A549 (cell line): ENCODE results near the gene CALHM3. TPM values are rescaled to one million over a fixed set of nuclear protein-coding genes. Genes with fewer than 3 reads are reported as not detected.

Source experiments
- ATAC-seq, 2 experiments: fragments of 200-7000 bp in 1 of 2; fragments of >200 bp in 1 of 2; cut with Nextera tagmentation in 1 of 2; cut with Tn5 transposase in 1 of 2; 3 replicates each; pipeline versions ENCODE4 v1.8.0 to v1.9.1; 2018 to 2020; ENCODE audit warnings: mild to moderate bottlenecking in 1 of 2, moderate library complexity in 1 of 2
- CTCF ChIA-PET: fragments of 300-600 bp; sonication (Branson Sonifier 250); formaldehyde crosslinking; extraction: SDS; loops from one replicate; lab custom pipeline; 2021; ENCODE audit warnings: antibody characterized with exemption, inconsistent platforms; lab: Yijun Ruan, JAX
- POLR2A ChIA-PET: fragments of 350-600 bp; formaldehyde crosslinking; extraction: SDS; loops from one replicate; lab custom pipeline; 2021; ENCODE audit warnings: antibody characterized with exemption, inconsistent platforms; lab: Yijun Ruan, JAX
- DNase-seq, 2 experiments: peaks; one replicate each; pipeline versions ENCODE4 v3.0.0 to v3.0.0-alpha.2; 2011 to 2016; ENCODE audit warnings: low read depth in 1 of 2, low spot score in 1 of 2
- FAIRE-seq: peaks from 2 replicates; lab custom pipeline; 2011; peaks lifted over from hg19 to GRCh38; lab: Jason Lieb, UNC
- H3K27ac ChIP-seq, 2 experiments: fragments of >200 bp; sonication (Bioruptor Twin); formaldehyde crosslinking; 3 replicates each; pipeline ENCODE4 v1.5.1; 2016 to 2017
- H3K4me1 ChIP-seq: fragments of >200 bp; sonication (Bioruptor Twin); formaldehyde crosslinking; 3 replicates; pipeline ENCODE4 v1.6.1; 2016
- H3K4me2 ChIP-seq: fragments of >200 bp; sonication (Bioruptor Twin); formaldehyde crosslinking; 3 replicates; pipeline ENCODE4 v1.6.1; 2016
- H3K4me3 ChIP-seq: fragments of >200 bp; sonication (Bioruptor Twin); formaldehyde crosslinking; 3 replicates; pipeline ENCODE4 v1.5.1; 2016
- H3K9me3 ChIP-seq: fragments of >200 bp; sonication (Bioruptor Twin); formaldehyde crosslinking; 3 replicates; pipeline ENCODE4 v1.6.1; 2016
- CBX2 ChIP-seq: fragments of 200-600 bp; sonication (generic); IDR thresholded peaks from 2 replicates; pipeline ENCODE4 v1.6.1; 2016; ENCODE audit warnings: low read depth, mild to moderate bottlenecking, borderline replicate concordance
- CBX8 ChIP-seq: fragments of 200-600 bp; sonication (generic); IDR thresholded peaks from 2 replicates; pipeline ENCODE4 v1.6.1; 2016
- CHD2 ChIP-seq: fragments of 150-350 bp; IDR thresholded peaks from 2 replicates; pipeline ENCODE4 v1.6.1; 2014; ENCODE audit warnings: low read length; ENCODE audit not compliant: partially characterized antibody
- CHD4 ChIP-seq: fragments of 200-600 bp; sonication (generic); IDR thresholded peaks from 2 replicates; pipeline ENCODE4 v1.6.1; 2016; ENCODE audit warnings: antibody characterized with exemption, mild to moderate bottlenecking, borderline replicate concordance
- CTCF ChIP-seq: fragments of >200 bp; sonication (Bioruptor Twin); formaldehyde crosslinking; IDR thresholded peaks from 3 replicates; pipeline ENCODE4 v1.5.1; 2016
- EHF ChIP-seq: fragments of 250-450 bp; sonication (Bioruptor Pico); IDR thresholded peaks from 2 replicates; pipeline ENCODE4 v1.5.0; 2020; ENCODE audit warnings: mild to moderate bottlenecking
- ESRRA ChIP-seq: fragments of 150-350 bp; IDR thresholded peaks from 2 replicates; pipeline ENCODE4 v1.6.1; 2014; ENCODE audit warnings: mild to moderate bottlenecking, low read length, borderline replicate concordance
- FOSB ChIP-seq: fragments of 250-450 bp; sonication (Bioruptor Pico); IDR thresholded peaks from 2 replicates; pipeline ENCODE4 v1.5.0; 2020; ENCODE audit warnings: mild to moderate bottlenecking, moderate library complexity
- FOSL2 ChIP-seq, 2 experiments: fragments of 450-650 bp in 1 of 2; fragments of >200 bp in 1 of 2; sonication (Bioruptor Twin) in 1 of 2; formaldehyde crosslinking; IDR thresholded peaks; 2 replicates each; pipeline versions ENCODE4 v1.5.0 to v1.6.1; 2016 to 2020; ENCODE audit warnings: mild to moderate bottlenecking in 1 of 2, moderate library complexity in 1 of 2
- FOXS1 ChIP-seq: fragments of 250-450 bp; sonication (Bioruptor Pico); IDR thresholded peaks from 2 replicates; pipeline ENCODE4 v1.5.0; 2020; ENCODE audit warnings: mild to moderate bottlenecking, moderate library complexity
- GATA3 ChIP-seq: IDR thresholded peaks from 2 replicates; pipeline ENCODE4 v1.6.1; 2012; ENCODE audit warnings: borderline replicate concordance
- HDAC2 ChIP-seq: fragments of 200-600 bp; sonication (generic); IDR thresholded peaks from 2 replicates; pipeline ENCODE4 v1.6.1; 2016
- HES2 ChIP-seq: fragments of >200 bp; sonication (Bioruptor Twin); formaldehyde crosslinking; IDR thresholded peaks from 2 replicates; pipeline ENCODE4 v1.6.1; 2016
- HEYL ChIP-seq: fragments of 250-450 bp; sonication (Bioruptor Pico); IDR thresholded peaks from 2 replicates; pipeline ENCODE4 v1.8.0; 2021; ENCODE audit warnings: mild to moderate bottlenecking, moderate library complexity
- HOXA7 ChIP-seq: fragments of 250-450 bp; sonication (Bioruptor Pico); IDR thresholded peaks from 2 replicates; pipeline ENCODE4 v1.5.0; 2020; ENCODE audit warnings: mild to moderate bottlenecking, moderate library complexity
- HOXB13 ChIP-seq: fragments of 250-450 bp; sonication (Bioruptor Pico); IDR thresholded peaks from 2 replicates; pipeline ENCODE4 v1.5.0; 2020; ENCODE audit warnings: low read depth, mild to moderate bottlenecking, moderate library complexity
- HOXB5 ChIP-seq: fragments of 250-450 bp; sonication (Bioruptor Pico); IDR thresholded peaks from 2 replicates; pipeline ENCODE4 v1.5.0; 2020; ENCODE audit warnings: mild to moderate bottlenecking, moderate library complexity
- JUNB ChIP-seq: fragments of >200 bp; sonication (Bioruptor Twin); formaldehyde crosslinking; IDR thresholded peaks from 2 replicates; pipeline ENCODE4 v1.6.1; 2016
- KDM1A ChIP-seq: fragments of 200-600 bp; sonication (generic); IDR thresholded peaks from 2 replicates; pipeline ENCODE4 v1.6.1; 2016; ENCODE audit warnings: low read depth, mild to moderate bottlenecking
- MAFK ChIP-seq: fragments of 450-650 bp; IDR thresholded peaks from 2 replicates; pipeline ENCODE4 v1.6.1; 2014; ENCODE audit not compliant: partially characterized antibody
- MAX ChIP-seq: IDR thresholded peaks from 2 replicates; pipeline ENCODE4 v1.6.1; 2012
- MYC ChIP-seq: IDR thresholded peaks from 2 replicates; pipeline ENCODE4 v1.6.1; 2012; ENCODE audit warnings: mild to moderate bottlenecking, inconsistent platforms, low read length, improper control_type of control experiment, borderline replicate concordance
- NFE2L2 ChIP-seq: fragments of 150-350 bp; conservative IDR thresholded peaks from 2 replicates; pipeline ENCODE4 v1.6.1; 2014; ENCODE audit warnings: low read length
- NR3C1 ChIP-seq: fragments of >200 bp; sonication (Bioruptor Twin); formaldehyde crosslinking; IDR thresholded peaks from 3 replicates; pipeline ENCODE4 v1.6.1; 2017
- PHF8 ChIP-seq: fragments of 200-600 bp; sonication (generic); IDR thresholded peaks from 2 replicates; pipeline ENCODE4 v1.6.1; 2016; ENCODE audit warnings: low read depth, mild to moderate bottlenecking, antibody characterized with exemption, moderate library complexity, borderline replicate concordance
- POLR2A ChIP-seq: IDR thresholded peaks from 2 replicates; pipeline ENCODE4 v1.6.1; 2012; ENCODE audit warnings: mild to moderate bottlenecking, low read length
- POLR2AphosphoS2 ChIP-seq: conservative IDR thresholded peaks from 2 replicates; pipeline ENCODE4 v1.6.1; 2012; ENCODE audit warnings: low read length, improper control_type of control experiment, inconsistent platforms
- RAD21 ChIP-seq, 2 experiments: fragments of >200 bp in 1 of 2; sonication (Bioruptor Twin) in 1 of 2; formaldehyde crosslinking in 1 of 2; IDR thresholded peaks in 1 of 2; conservative IDR thresholded peaks in 1 of 2; 2 replicates in 1 of 2; 3 replicates in 1 of 2; pipeline ENCODE4 v1.6.1; 2012 to 2018; ENCODE audit warnings: inconsistent platforms in 1 of 2
- RARB ChIP-seq: fragments of 250-450 bp; sonication (Bioruptor Pico); IDR thresholded peaks from 2 replicates; pipeline ENCODE4 v1.8.0; 2021; ENCODE audit warnings: mild to moderate bottlenecking, moderate library complexity
- RCOR1 ChIP-seq: fragments of 150-350 bp; IDR thresholded peaks from 2 replicates; pipeline ENCODE4 v1.6.1; 2014; ENCODE audit warnings: antibody characterized with exemption, low read length, low read depth
- RFX5 ChIP-seq: fragments of 450-650 bp; IDR thresholded peaks from 2 replicates; pipeline ENCODE4 v1.7.1; 2014; ENCODE audit warnings: antibody characterized with exemption, mild to moderate bottlenecking, moderate library complexity
- RNF2 ChIP-seq: fragments of 200-600 bp; sonication (generic); IDR thresholded peaks from 2 replicates; pipeline ENCODE4 v1.6.1; 2016; ENCODE audit warnings: low read depth, mild to moderate bottlenecking, antibody characterized with exemption, moderate library complexity, borderline replicate concordance
- SREBF2 ChIP-seq: fragments of 450-650 bp; IDR thresholded peaks from 2 replicates; pipeline ENCODE4 v1.6.1; 2014; ENCODE audit warnings: mild to moderate bottlenecking, moderate library complexity
- TFCP2L1 ChIP-seq: fragments of 250-450 bp; sonication (Bioruptor Pico); IDR thresholded peaks from 2 replicates; pipeline ENCODE4 v1.5.0; 2021; ENCODE audit warnings: mild to moderate bottlenecking
- USF2 ChIP-seq: fragments of 450-650 bp; IDR thresholded peaks from 2 replicates; pipeline ENCODE4 v1.6.1; 2014; ENCODE audit warnings: antibody characterized with exemption
- ZFP36 ChIP-seq: fragments of 450-650 bp; IDR thresholded peaks from 2 replicates; pipeline ENCODE4 v1.6.1; 2014; ENCODE audit warnings: borderline replicate concordance; ENCODE audit not compliant: partially characterized antibody
- WGBS: methylation state at CpG from one replicate; pipeline ENCODE4 v1.1.6; 2017; ENCODE audit errors: missing lambda C conversion rate; 5-methylcytosine and 5-hydroxymethylcytosine counted together
- polyA plus RNA-seq, 4 experiments: library from polyadenylated mRNA; depleted of rRNA in 3 of 4; stranded (reverse); fragments of >200 nt; fragmentation: RNase III in 1 of 4; extraction: RNeasy Plus Mini Kit Qiagen cat#74134 plus additional on column Dnase treatment in 1 of 4; gene quantifications; 2 replicates in 3 of 4; 3 replicates in 1 of 4; pipeline ENCODE4 v1.2.3, GENCODE V29; 2011 to 2017
- TF ChIP-seq, protein P1 (sequence below): fragments of 250-450 bp; sonication (Bioruptor Pico); IDR thresholded peaks from 2 replicates; pipeline ENCODE4 v1.5.0; 2020; ENCODE audit warnings: low read depth, mild to moderate bottlenecking, moderate library complexity
- TF ChIP-seq, protein P2 (sequence below): fragments of 250-450 bp; sonication (Bioruptor Pico); IDR thresholded peaks from 2 replicates; pipeline ENCODE4 v1.5.0; 2021; ENCODE audit warnings: mild to moderate bottlenecking, moderate library complexity, borderline replicate concordance

Gene CALHM3
- polyA plus RNA-seq, 2 of the 4 experiments (the other 2 are of a cell fraction): 0.08 to 0.21 TPM

- H3K4me2 ChIP-seq: peak overlapping the region; percentile 61
- WGBS: 16% methylated on average over 10 of the region's 10 CpGs
- H3K4me1 ChIP-seq: peaks cover 12% of the 10 kb centered on the region
- DNase-seq: peak; percentile 77 to 85
- peak; percentile 71 to 81; a peak in 5 of 6 replicates for ATAC-seq
- H3K9me3 ChIP-seq: no peaks in the 10 kb centered on the region
- peak; percentile 89 for FAIRE-seq
- ChIA-PET CTCF (interaction anchor here (0.6 to 3.2 kb wide), 7 partner anchors 11 to 673 kb away, joined by 3 to 14 read pairs (median 5); partner anchors contain the start of gene NEURL1), POLR2A (no interaction called here)
- H3K27ac ChIP-seq: peak overlapping the region; percentile 45 to 60; a peak in 3 of 6 replicates
- H3K4me3 ChIP-seq: no peak overlapping the region
- TF ChIP-seq HES2 (no peak), NR3C1 (no peak), RNF2 (no peak), EHF (no peak), NFE2L2 (no peak), SREBF2 (no peak), HOXA7 (CRISPR knock-in tag) (no peak), HOXB13 (no peak), MYC (no peak), HEYL (CRISPR knock-in tag) (no peak), FOSB (CRISPR knock-in tag) (no peak), MAFK (peak; percentile 83), POLR2A (no peak), CBX2 (no peak), RARB (CRISPR knock-in tag) (no peak), CHD4 (no peak), HOXB5 (0 out of 2 replicates have a peak, but pooled peaks have one; percentile 37), USF2 (no peak), HDAC2 (no peak), RFX5 (no peak), CHD2 (no peak), CBX8 (no peak), TFCP2L1 (CRISPR knock-in tag) (no peak), PHF8 (no peak), POLR2AphosphoS2 (no peak), KDM1A (no peak), RCOR1 (no peak), FOSL2 (IDR thresholded peaks at IDR 0.05) (peak; percentile 44), FOSL2 (CRISPR knock-in tag; IDR thresholded peaks at IDR 0.05) (peak; percentile 75), RAD21 (conservative IDR thresholded peaks at IDR 0.05 in 1 of 2, IDR thresholded peaks at IDR 0.05 in 1 of 2) (no peak), ESRRA (peak; percentile 57; the same call in 1 of the 2 replicates), MAX (peak; percentile 88), FOXS1 (CRISPR knock-in tag) (no peak), JUNB (peak; percentile 50), CTCF (no peak), GATA3 (peak; percentile 63; the same call in 1 of the 2 replicates), ZFP36 (no peak)
- TF ChIP-seq, protein P1, sequence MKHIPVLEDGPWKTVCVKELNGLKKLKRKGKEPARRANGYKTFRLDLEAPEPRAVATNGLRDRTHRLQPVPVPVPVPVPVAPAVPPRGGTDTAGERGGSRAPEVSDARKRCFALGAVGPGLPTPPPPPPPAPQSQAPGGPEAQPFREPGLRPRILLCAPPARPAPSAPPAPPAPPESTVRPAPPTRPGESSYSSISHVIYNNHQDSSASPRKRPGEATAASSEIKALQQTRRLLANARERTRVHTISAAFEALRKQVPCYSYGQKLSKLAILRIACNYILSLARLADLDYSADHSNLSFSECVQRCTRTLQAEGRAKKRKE (CRISPR knock-in tag): no peak
- TF ChIP-seq, protein P2, sequence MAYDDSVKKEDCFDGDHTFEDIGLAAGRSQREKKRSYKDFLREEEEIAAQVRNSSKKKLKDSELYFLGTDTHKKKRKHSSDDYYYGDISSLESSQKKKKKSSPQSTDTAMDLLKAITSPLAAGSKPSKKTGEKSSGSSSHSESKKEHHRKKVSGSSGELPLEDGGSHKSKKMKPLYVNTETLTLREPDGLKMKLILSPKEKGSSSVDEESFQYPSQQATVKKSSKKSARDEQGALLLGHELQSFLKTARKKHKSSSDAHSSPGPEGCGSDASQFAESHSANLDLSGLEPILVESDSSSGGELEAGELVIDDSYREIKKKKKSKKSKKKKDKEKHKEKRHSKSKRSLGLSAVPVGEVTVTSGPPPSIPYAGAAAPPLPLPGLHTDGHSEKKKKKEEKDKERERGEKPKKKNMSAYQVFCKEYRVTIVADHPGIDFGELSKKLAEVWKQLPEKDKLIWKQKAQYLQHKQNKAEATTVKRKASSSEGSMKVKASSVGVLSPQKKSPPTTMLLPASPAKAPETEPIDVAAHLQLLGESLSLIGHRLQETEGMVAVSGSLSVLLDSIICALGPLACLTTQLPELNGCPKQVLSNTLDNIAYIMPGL (CRISPR knock-in tag): no peak
Measured at GRCh38 chr10:103504181-103504783, 25.2 kb upstream of the CALHM3 start.
